Measurements from ENCODE around the gene LMO7.

Gene LMO7

DNA sequence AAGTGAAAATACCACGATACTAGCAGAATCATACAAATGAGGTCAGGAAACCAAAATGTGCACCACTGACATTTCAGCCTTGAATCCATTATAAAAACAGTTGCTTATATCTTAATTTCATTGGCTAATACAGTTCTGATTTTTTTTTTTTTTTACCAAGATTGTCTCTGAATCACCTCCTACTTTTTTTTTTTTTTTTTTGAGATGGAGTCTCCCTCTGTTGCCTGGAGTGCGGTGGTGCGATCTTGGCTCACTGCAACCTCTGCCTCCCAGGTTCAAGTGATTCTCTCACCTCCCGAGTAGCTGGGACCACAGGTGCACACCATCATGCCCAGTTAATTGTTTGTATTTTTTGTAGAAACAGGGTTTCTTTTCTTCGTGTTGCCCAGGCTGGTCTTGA lies 270.2 kb downstream of the LMO7 start:
- no peak for DNase-seq

- no peak for DNase-seq
These were observed 270.9 kb downstream of the LMO7 start for GRCh38 chr13:75907044-75907443.

- DNase-seq = no peak
These were observed 272.0 kb downstream of the LMO7 start for GRCh38 chr13:75908141-75908540.

Data from fibroblast of skin of right quadriceps (primary cell).